ENCODE data around the gene PCBP4. TPM values are rescaled to one million over a fixed set of nuclear protein-coding genes. Genes with fewer than 3 reads are reported as not detected.

PCBP4 gene
- total RNA-seq, 4 donors from 2014 or later, result 184 to 320 (median 199) TPM

DNA sequence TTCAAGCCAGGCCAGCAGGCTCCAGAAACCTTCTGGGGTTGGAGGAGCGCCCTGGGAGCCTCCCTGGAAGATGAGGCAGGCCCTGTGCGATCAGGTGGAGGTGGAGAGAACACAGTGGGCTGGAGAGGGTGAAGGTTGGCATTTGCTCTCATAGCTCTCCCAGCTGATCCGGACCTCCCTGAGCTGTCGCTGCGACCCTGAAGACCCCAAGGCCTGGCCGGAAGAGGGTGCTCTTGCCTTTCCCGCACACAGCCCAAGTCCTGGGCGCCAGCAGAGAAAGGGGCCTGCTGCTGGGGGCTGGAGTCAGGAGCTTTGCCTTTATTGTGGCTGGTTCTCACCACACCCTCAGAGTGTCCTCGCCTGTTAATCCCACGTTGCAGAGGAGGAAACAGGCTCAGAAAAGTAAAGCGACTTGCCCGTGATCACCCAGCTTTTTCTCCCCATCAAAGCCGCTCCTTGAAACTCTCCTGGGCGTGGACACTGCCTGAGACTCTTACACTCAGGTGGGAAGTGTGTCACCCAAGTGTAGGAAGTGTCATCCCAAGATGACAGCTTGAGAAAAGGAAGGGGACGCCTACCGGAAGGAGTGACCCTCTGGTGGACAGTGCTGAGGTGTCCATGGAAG is 37.0 kb upstream of the PCBP4 start:
- TF ChIP-seq POLR2A (IDR thresholded peaks at IDR 0.05) (no peak), CTCF (IDR thresholded peaks at IDR 0.05 in 4 of 5, conservative IDR thresholded peaks at IDR 0.05 in 1 of 5) (peak; percentile 68 to 84 (median 76))
- Histone ChIP-seq H3K27ac (peak overlapping the region; percentile 26 to 82 (median 68)), H3K4me1 (peaks cover 36 to 45% of the 10 kb centered on the region in 2 donors), H3K36me3 (no peaks in the 10 kb centered on the region), H3K27me3 (no peaks in the 10 kb centered on the region), H3K4me3 (no peak overlapping the region), H3K9me3 (no peaks in the 10 kb centered on the region)
- in situ Hi-C loops (cut with MboI; ENCODE audit: low sequenced_read_pairs in 4 of 4), result loop anchor here (5.0 to 10.0 kb wide), 4 partner anchors 48 to 138 kb away; partner anchors contain the start of gene DUSP7 (in 3 of the 4)
- peak in 1 of 2 donors; percentile 36 for ATAC-seq
- intact Hi-C loops (cut with DNase I; ENCODE audit: low total_unique reads), result loop anchor here (10.0 kb wide), 1 partner anchor 331 kb away; no protein-coding TSS in a partner anchor
- DNase-seq, result peak in 1 of 2 donors; percentile 58

DNA sequence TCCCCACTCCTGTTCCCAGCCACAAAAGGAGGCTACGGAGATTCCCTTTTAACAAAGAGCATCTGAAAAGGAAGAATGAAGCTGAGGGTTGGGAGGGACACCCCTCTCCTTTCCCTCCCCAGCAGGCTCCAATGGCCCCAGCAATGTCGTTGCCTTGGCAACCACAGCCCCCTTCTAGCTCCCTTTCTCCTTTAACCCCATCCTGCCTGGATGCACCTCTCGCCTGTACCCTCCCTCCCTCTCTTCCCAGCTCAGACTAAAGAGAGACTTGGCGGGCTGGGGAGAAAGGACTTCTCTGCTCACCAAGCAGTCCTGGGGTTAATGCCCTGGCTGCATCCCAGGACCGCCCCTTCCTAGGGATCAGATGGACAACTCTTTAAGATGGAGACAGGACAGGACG is 35.5 kb upstream of the PCBP4 start:
- no peak for ATAC-seq
- no peak overlapping the region for H3K27ac ChIP-seq
- TF ChIP-seq POLR2A (IDR thresholded peaks at IDR 0.05) (no peak), CTCF (IDR thresholded peaks at IDR 0.05 in 4 of 5, conservative IDR thresholded peaks at IDR 0.05 in 1 of 5) (no peak)
- H3K36me3 ChIP-seq, result no peaks in the 10 kb centered on the region
- DNase-seq, result no peak
- in situ Hi-C loops (cut with MboI; ENCODE audit: low sequenced_read_pairs in 4 of 4), result loop anchor here (5.0 to 10.0 kb wide), 4 partner anchors 50 to 140 kb away; partner anchors contain the start of gene DUSP7 (in 3 of the 4)
- H3K27me3 ChIP-seq, result no peaks in the 10 kb centered on the region
- peaks cover 34 to 41% of the 10 kb centered on the region in 2 donors for H3K4me1 ChIP-seq
- no peaks in the 10 kb centered on the region for H3K9me3 ChIP-seq
- intact Hi-C loops (cut with DNase I; ENCODE audit: low total_unique reads), result loop anchor here (10.0 kb wide), 1 partner anchor 332 kb away; no protein-coding TSS in a partner anchor
- H3K4me3 ChIP-seq, result no peak overlapping the region

DNA sequence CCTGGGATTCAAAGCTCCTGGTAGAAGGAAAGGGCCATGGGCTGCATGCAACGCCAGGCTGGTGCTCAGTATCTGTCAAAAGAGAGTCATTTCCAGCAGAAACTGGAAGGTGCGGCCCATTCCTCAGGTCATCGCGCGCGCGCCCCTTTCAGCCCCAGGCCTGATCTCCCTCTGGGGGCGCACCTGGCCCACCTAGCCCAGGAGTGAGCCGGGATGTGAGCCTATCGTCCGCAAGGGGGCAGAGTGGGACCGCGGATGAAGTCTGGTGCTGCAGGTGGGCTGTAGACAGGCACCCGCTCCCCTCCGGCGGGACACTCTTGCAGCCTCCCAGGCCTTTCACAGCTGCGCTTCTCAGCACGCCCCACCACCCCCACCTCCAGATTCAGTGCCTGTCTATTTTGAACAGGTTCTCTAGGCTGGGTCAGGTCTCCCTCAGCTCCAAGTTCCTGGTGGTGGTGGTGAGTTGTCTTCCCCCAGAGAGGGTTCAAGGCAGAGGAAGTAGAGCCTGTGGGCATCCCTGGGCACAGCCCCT is 34.3 kb upstream of the PCBP4 start:
- intact Hi-C loops (cut with DNase I; ENCODE audit: low total_unique reads) (loop anchor here (1.0 to 10.0 kb wide), 4 partner anchors 52 to 333 kb away; no protein-coding TSS in a partner anchor), in situ Hi-C loops (cut with MboI; ENCODE audit: low sequenced_read_pairs in 4 of 4) (loop anchor here (5.0 to 10.0 kb wide), 4 partner anchors 51 to 141 kb away; partner anchors contain the start of gene DUSP7 (in 3 of the 4))
- Histone ChIP-seq H3K4me3 (no peak overlapping the region), H3K27me3 (no peaks in the 10 kb centered on the region), H3K27ac (no peak overlapping the region), H3K36me3 (no peaks in the 10 kb centered on the region), H3K9me3 (no peaks in the 10 kb centered on the region), H3K4me1 (peaks cover 21 to 29% of the 10 kb centered on the region in 2 donors)
- ATAC-seq (peak; percentile 55 to 78), DNase-seq (peak; percentile 40 to 73)
- TF ChIP-seq CTCF (IDR thresholded peaks at IDR 0.05 in 4 of 5, conservative IDR thresholded peaks at IDR 0.05 in 1 of 5) (peak; percentile 86 to 98 (median 97)), POLR2A (IDR thresholded peaks at IDR 0.05) (no peak)

- ATAC-seq (no peak), DNase-seq (no peak)
- no peak overlapping the region for H3K27ac ChIP-seq
- H3K9me3 ChIP-seq, result no peaks in the 10 kb centered on the region
- no peaks in the 10 kb centered on the region for H3K27me3 ChIP-seq
- intact Hi-C loops (cut with DNase I; ENCODE audit: low total_unique reads), result loop anchor here (5.0 to 10.0 kb wide), 2 partner anchors 72 to 335 kb away; no protein-coding TSS in a partner anchor
- TF ChIP-seq POLR2A (IDR thresholded peaks at IDR 0.05), result no peak
- no peak for TF ChIP-seq CTCF (IDR thresholded peaks at IDR 0.05 in 4 of 5, conservative IDR thresholded peaks at IDR 0.05 in 1 of 5)
- H3K36me3 ChIP-seq, result peaks cover 0 to under 1% of the 10 kb centered on the region in 2 donors
- in situ Hi-C loops (cut with MboI; ENCODE audit: low sequenced_read_pairs in 4 of 4), result loop anchor here (5.0 to 10.0 kb wide), 5 partner anchors 52 to 142 kb away; partner anchors contain the start of genes DUSP7 (in 3 of the 4), PARP3 (in 2 of the 4) and RRP9 (in 2 of the 4)
- H3K4me1 ChIP-seq, result peaks cover 11 to 18% of the 10 kb centered on the region in 2 donors
- H3K4me3 ChIP-seq, result no peak overlapping the region
Measured at GRCh38 chr3:51999846-52000245, 32.6 kb upstream of the PCBP4 start.

All from gastrocnemius medialis (tissue), 4 donors.